Body of pancreas (tissue), 4 donors: ENCODE data around the gene DYNLT2B.

Experiments used
- POLR2A ChIP-seq, 3 donors: fragments of 450-650 bp; IDR thresholded peaks; one replicate each; pipeline ENCODE4 v1.6.1; 2016; ENCODE audit warnings: antibody characterized with exemption in 3 of 3, mild to moderate bottlenecking in 2 of 3
- TF ChIP-seq, protein P1 (sequence below), 7 experiments: fragments of 450-650 bp in 4 of 7; fragments of 200-600 bp in 3 of 7; sonication (generic) in 3 of 7; IDR thresholded peaks; one replicate each; pipeline ENCODE4 v1.5.1; 2016 to 2019; ENCODE audit warnings: antibody characterized with exemption in 7 of 7

- TF ChIP-seq, protein P1, sequence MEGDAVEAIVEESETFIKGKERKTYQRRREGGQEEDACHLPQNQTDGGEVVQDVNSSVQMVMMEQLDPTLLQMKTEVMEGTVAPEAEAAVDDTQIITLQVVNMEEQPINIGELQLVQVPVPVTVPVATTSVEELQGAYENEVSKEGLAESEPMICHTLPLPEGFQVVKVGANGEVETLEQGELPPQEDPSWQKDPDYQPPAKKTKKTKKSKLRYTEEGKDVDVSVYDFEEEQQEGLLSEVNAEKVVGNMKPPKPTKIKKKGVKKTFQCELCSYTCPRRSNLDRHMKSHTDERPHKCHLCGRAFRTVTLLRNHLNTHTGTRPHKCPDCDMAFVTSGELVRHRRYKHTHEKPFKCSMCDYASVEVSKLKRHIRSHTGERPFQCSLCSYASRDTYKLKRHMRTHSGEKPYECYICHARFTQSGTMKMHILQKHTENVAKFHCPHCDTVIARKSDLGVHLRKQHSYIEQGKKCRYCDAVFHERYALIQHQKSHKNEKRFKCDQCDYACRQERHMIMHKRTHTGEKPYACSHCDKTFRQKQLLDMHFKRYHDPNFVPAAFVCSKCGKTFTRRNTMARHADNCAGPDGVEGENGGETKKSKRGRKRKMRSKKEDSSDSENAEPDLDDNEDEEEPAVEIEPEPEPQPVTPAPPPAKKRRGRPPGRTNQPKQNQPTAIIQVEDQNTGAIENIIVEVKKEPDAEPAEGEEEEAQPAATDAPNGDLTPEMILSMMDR (IDR thresholded peaks at IDR 0.05), result no peak
- TF ChIP-seq POLR2A (IDR thresholded peaks at IDR 0.05), result no peak
These were observed 21.6 kb upstream of the DYNLT2B start for GRCh38 chr3:196339493-196340254.
